ENCODE results near the gene CTBP2. TPM values are rescaled to one million over a fixed set of nuclear protein-coding genes. Genes with fewer than 3 reads are reported as not detected.
"Not testable (repeated sequence)": the region's sequence is repeated elsewhere in the genome, so short reads cannot be mapped to it uniquely, and the experiment has no call there.

The CTBP2 gene
- total RNA-seq, 8 experiments from 2014 or later: 29.4 to 90.0 (median 44.8) TPM

DNA sequence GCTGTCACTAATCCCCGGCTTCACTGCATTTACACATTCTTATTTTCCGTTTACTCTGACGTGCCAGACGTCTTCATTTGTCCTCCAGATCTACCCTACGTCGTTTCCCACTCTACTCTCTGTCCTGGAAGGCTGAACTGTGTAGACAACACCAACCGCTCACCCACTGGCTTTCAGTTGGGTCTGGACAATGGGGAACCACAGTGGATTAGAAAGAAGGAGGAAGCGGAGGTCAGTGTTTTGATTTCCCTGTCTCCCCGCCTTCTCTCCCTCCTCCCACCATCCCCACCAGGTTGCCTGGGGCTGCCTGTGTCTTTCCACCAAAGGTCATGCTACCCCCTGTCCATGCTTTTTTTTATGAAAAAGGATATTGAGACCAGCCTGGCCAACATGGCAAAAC is 14.0 kb upstream of the CTBP2 start:
- 20 to 100% (median 72%) methylated on average over 1 to 7 of the region's 9 CpGs; no CpG with 5 or more reads in 4 of the 10 experiments for WGBS, 10 experiments
- H3K4me1 ChIP-seq (replicated peaks in 1 of 2): peaks cover 0 to 6% of the 10 kb centered on the region in 2 donors
- peak in 1 of 8 experiments; percentile 81 for ATAC-seq (replicated peaks in 6 of 8)
- in situ Hi-C loops (cut with MboI; ENCODE audit: low pct_unique_long_range_greater_than_20kb in 2 of 9, low sequenced_read_pairs in 9 of 9, unreplicated experiment in 9 of 9): loop anchor here in 1 of 9 experiments (25.0 kb wide), 2 partner anchors 163 to 538 kb away; partner anchors contain the start of gene EDRF1
- no peak overlapping the region for H3K4me3 ChIP-seq
- H3K27ac ChIP-seq: no peak overlapping the region

DNA sequence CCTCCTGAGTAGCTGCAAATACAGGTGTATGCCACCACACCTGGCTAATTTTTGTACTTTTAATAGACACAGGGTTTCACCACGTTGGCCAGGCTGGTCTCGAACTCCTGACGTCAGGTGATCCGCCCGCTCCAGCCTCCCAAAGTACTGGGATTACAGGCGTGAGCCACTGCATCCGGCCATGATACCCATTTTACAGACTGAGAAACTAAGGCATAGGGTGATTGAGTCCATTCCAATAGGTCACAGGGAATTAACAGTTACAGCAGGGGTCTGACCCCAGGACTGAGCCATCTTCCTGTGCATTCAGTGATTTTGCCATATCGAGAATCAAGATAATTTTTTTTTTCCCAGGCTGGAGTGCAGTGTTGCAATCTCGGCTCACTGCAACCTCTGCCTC is 12.3 kb upstream of the CTBP2 start:
- H3K4me3 ChIP-seq: no peak overlapping the region
- ATAC-seq (replicated peaks in 6 of 8): no peak
- in situ Hi-C loops (cut with MboI; ENCODE audit: low pct_unique_long_range_greater_than_20kb in 2 of 9, low sequenced_read_pairs in 9 of 9, unreplicated experiment in 9 of 9): loop anchor here in 1 of 9 experiments (25.0 kb wide), 2 partner anchors 165 to 540 kb away; partner anchors contain the start of gene EDRF1
- H3K27ac ChIP-seq: no peak overlapping the region
- WGBS, 10 experiments: 33 to 100% (median 90%) methylated on average over 1 to 9 of the region's 9 CpGs; no CpG with 5 or more reads in 3 of the 10 experiments
- peaks cover 0 to 6% of the 10 kb centered on the region in 2 donors for H3K4me1 ChIP-seq (replicated peaks in 1 of 2)

DNA sequence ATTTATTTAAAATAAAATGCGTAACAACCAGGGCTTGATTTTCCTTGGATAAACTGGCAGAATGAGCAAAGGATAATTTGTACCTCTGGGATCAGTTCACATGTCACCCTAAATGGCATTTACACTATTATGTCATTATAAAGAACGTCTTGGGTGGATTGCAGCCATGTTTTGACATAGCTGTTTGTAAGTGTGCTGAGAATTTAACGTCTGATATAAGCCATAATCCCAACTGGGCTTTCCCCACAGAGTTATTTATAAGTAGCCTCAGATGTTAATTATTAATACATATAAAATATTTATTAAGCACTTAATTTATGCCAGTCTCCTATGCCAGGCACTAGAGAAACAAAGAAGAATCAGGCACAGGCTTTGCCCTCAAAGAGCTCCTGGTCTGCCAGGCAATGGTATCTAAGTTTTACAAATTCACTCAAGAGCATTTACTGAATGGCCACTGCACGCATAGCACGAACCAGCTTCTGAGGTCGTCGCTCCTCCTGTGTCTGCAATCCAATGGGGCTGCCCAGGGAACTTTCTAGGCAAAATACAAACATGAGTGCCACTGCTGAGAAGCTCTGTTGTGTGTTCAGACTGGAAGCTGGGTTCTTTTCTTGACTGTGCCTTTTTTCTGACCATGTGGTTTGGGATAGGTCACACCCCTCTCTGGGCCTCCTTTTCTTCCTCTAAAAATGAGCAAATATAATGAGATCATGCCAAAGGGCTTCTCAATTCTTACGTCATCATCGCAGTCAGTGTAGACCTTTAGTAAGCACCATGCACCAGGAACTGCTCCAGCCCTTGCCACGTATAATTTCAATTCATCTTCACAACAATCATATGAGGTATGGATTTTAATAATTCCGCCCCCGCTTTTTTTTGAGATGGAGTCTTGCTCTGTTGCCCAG is 11.3 kb upstream of the CTBP2 start:
- Histone ChIP-seq H3K4me1 (replicated peaks in 1 of 2) (peaks cover 0 to 6% of the 10 kb centered on the region in 2 donors), H3K4me3 (no peak overlapping the region), H3K27ac (no peak overlapping the region)
- peak in 5 of 8 experiments; percentile 46 to 87 (median 67) for ATAC-seq (replicated peaks in 6 of 8)
- WGBS, 10 experiments: 46 to 92% (median 62%) methylated on average over 3 to 9 of the region's 12 CpGs
- in situ Hi-C loops (cut with MboI; ENCODE audit: low pct_unique_long_range_greater_than_20kb in 2 of 9, low sequenced_read_pairs in 9 of 9, unreplicated experiment in 9 of 9): loop anchor here in 1 of 9 experiments (25.0 kb wide), 2 partner anchors 166 to 541 kb away; partner anchors contain the start of gene EDRF1

DNA sequence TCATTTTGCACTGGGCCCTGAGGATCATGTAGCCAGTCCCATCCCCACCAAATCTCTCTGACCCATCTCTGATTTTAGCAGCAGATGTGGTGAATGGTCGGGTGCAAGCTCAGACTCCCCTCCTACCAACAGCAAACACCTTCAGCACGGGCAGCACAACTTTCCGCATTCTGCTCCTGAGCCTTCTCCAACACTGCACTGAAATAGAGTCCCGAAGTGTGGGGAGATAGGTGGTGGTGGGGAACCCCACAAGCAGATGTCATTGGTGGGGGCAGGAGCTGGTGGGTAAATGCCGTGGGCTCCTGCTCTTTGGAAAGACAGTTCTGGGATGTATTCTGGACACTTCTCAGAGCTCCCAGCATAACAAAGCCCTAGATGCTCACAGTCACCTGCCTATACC is 9.6 kb upstream of the CTBP2 start:
- peaks cover 0 to 6% of the 10 kb centered on the region in 2 donors for H3K4me1 ChIP-seq (replicated peaks in 1 of 2)
- H3K4me3 ChIP-seq: no peak overlapping the region
- no peak for ATAC-seq (replicated peaks in 6 of 8)
- no peak overlapping the region for H3K27ac ChIP-seq
- in situ Hi-C loops (cut with MboI; ENCODE audit: low pct_unique_long_range_greater_than_20kb in 2 of 9, low sequenced_read_pairs in 9 of 9, unreplicated experiment in 9 of 9): loop anchor here in 1 of 9 experiments (25.0 kb wide), 2 partner anchors 167 to 542 kb away; partner anchors contain the start of gene EDRF1
- WGBS, 10 experiments: 0 to 100% (median 86%) methylated on average over 1 to 3 of the region's 5 CpGs; no CpG with 5 or more reads in 6 of the 10 experiments

DNA sequence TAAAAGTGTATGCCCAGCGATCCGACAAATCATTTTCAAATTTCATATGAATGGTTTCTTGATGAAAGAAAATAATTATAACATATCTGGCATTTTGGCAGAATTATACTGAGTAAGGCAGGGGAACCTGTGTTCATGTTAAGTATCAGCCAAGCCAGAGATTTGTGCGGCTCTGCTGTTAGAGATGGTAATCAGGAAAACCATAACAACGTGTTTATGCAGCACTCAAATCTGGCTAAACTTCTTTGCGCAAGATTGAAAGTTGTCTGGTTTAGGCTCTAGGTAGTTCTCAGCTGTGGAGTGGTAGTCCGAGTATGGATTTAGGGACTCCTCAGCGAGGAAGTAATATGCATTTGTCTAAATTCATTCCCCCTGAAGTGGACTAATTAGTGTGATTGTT is 8.9 kb upstream of the CTBP2 start:
- Histone ChIP-seq H3K4me1 (replicated peaks in 1 of 2) (peaks cover 0 to 6% of the 10 kb centered on the region in 2 donors), H3K27ac (no peak overlapping the region), H3K4me3 (no peak overlapping the region)
- WGBS, 10 experiments: 58 to 100% (median 87%) methylated on average over 2 to 7 of the region's 7 CpGs
- in situ Hi-C loops (cut with MboI; ENCODE audit: low pct_unique_long_range_greater_than_20kb in 2 of 9, low sequenced_read_pairs in 9 of 9, unreplicated experiment in 9 of 9): loop anchor here in 1 of 9 experiments (25.0 kb wide), 2 partner anchors 168 to 543 kb away; partner anchors contain the start of gene EDRF1
- no peak for ATAC-seq (replicated peaks in 6 of 8)

DNA sequence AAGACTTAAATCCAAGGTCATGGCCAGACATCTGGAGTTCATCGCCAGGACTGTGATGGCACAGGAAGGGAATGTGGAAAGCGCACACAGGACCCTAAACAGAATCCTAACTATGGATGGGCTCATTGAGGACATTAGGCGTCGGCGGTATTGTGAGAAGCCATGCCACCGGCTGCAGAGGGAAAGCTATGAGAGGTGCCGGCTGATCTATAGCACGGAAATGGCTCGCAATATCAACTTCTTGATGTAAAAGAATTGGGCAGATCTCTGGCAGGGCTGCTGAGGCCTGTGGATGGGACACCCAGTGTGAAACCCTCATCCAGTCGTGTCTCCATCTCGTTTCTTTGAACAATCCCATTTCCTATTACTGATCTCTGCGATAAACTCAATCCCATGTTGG is 6.3 kb upstream of the CTBP2 start:
- 81 to 100% (median 93%) methylated on average over 1 to 10 of the region's 12 CpGs; no CpG with 5 or more reads in 2 of the 10 experiments for WGBS, 10 experiments
- in situ Hi-C loops (cut with MboI; ENCODE audit: low pct_unique_long_range_greater_than_20kb in 2 of 9, low sequenced_read_pairs in 9 of 9, unreplicated experiment in 9 of 9): loop anchor here in 1 of 9 experiments (25.0 kb wide), 2 partner anchors 171 to 546 kb away; partner anchors contain the start of gene EDRF1
- H3K4me3 ChIP-seq: no peak overlapping the region
- ATAC-seq (replicated peaks in 6 of 8): no peak
- no peak overlapping the region for H3K27ac ChIP-seq
- H3K4me1 ChIP-seq (replicated peaks in 1 of 2): peaks cover 8 to 12% of the 10 kb centered on the region in 2 donors

DNA sequence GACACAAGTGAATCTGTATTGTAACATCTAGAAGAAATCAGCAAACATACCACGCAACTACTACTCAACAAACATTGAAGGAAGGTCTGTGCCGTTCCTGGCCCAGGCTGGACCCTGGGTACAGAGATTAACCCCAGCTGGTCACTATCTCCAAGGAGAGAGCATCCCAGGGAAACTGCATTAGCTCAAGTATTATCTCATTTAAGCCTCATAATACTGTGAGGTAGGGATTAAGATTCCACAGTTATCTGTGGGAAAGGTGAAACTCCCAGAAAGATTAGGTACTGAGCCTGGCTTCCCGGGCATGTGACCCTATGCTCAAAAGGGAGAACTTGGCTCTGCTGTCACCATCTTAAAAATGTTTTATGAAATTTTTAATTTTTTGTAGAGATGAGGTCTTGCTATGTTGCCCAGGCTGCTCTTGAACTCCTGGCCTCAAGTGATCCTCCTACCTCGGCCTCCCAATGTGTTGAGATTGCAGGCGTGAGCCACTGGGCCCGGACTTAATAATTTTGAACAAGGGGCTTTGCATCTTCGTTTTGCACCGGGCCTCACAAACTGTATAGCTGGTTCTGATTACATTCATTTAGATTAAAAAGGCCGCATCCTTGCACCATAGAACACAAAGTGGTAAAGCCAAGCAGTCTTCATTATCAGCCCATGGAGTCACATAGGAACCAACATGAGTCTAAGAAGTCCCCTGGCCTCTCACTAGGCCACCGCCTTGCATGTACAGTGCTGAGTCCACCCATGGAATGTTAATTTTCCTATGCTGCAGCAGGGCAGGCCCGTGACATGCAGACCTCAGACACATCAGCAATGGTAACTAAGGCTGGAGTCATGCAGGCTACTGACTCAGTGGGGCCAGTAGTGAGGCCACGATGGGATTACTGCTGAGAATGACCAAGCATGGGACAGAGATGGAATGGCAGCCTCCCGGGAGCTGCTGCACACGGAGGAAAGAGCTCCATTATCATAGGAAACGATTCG is 5.5 kb upstream of the CTBP2 start:
- Histone ChIP-seq H3K4me1 (replicated peaks in 1 of 2) (peaks cover 8 to 9% of the 10 kb centered on the region in 2 donors), H3K4me3 (no peak overlapping the region), H3K27ac (no peak overlapping the region)
- in situ Hi-C loops (cut with MboI; ENCODE audit: low pct_unique_long_range_greater_than_20kb in 2 of 9, low sequenced_read_pairs in 9 of 9, unreplicated experiment in 9 of 9): loop anchor here in 1 of 9 experiments (25.0 kb wide), 2 partner anchors 171 to 546 kb away; partner anchors contain the start of gene EDRF1
- peak in 3 of 8 experiments; percentile 27 to 89 (median 82) for ATAC-seq (replicated peaks in 6 of 8)
- WGBS, 10 experiments: 49 to 100% (median 84%) methylated on average over 1 to 11 of the region's 16 CpGs; no CpG with 5 or more reads in 2 of the 10 experiments

DNA sequence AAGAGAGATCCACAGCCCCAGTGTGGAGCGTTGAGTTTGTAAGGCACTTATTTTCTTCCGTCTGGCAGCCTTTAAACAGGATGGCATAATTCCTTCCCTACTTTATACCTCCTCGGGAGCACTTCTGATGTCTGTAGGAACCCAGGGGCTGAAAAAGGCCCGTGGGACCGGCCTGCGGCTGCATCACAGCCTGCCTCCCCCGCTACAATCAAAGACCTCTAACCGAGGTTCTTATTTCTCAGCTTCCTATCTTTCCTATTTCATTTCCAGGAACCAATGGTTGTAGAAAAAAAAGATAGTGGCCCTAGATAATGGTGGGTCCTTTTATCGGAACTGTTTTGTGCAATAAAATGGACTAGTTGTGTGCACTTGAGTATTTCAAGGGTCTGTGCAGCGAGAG is 4.1 kb upstream of the CTBP2 start:
- Histone ChIP-seq H3K4me1 (replicated peaks in 1 of 2) (peaks cover 8 to 9% of the 10 kb centered on the region in 2 donors), H3K4me3 (no peak overlapping the region), H3K27ac (no peak overlapping the region)
- ATAC-seq (replicated peaks in 6 of 8): no peak
- in situ Hi-C loops (cut with MboI; ENCODE audit: low pct_unique_long_range_greater_than_20kb in 2 of 9, low sequenced_read_pairs in 9 of 9, unreplicated experiment in 9 of 9): loop anchor here in 1 of 9 experiments (25.0 kb wide), 2 partner anchors 173 to 548 kb away; partner anchors contain the start of gene EDRF1
- 79 to 100% (median 99%) methylated on average over 1 to 9 of the region's 10 CpGs for WGBS, 10 experiments

DNA sequence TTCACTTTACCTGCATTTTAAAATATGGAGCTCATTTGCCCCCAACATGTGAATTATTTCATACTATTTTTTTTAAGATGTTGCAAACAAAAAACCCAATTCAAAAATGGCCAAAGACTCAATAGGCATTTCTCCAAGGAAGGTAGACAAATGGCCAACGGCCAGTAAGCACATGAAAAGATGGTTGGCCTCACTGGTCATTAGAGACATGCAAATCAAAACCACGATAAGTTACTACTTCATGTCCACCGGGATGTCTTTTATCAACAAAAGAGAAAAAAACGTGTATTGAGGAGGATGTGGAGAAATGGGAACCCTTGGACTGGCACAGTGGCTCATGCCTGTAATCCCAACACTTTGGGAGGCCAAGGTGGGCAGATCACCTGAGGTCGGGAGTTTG is 3.4 kb upstream of the CTBP2 start:
- no peak for ATAC-seq (replicated peaks in 6 of 8)
- WGBS, 10 experiments: 71 to 100% (median 89%) methylated on average over 1 to 5 of the region's 5 CpGs; no CpG with 5 or more reads in 1 of the 10 experiments
- in situ Hi-C loops (cut with MboI; ENCODE audit: low pct_unique_long_range_greater_than_20kb in 2 of 9, low sequenced_read_pairs in 9 of 9, unreplicated experiment in 9 of 9): loop anchor here in 1 of 9 experiments (25.0 kb wide), 2 partner anchors 173 to 548 kb away; partner anchors contain the start of gene EDRF1
- H3K4me3 ChIP-seq: no peak overlapping the region
- peaks cover 8 to 9% of the 10 kb centered on the region in 2 donors for H3K4me1 ChIP-seq (replicated peaks in 1 of 2)
- no peak overlapping the region for H3K27ac ChIP-seq

DNA sequence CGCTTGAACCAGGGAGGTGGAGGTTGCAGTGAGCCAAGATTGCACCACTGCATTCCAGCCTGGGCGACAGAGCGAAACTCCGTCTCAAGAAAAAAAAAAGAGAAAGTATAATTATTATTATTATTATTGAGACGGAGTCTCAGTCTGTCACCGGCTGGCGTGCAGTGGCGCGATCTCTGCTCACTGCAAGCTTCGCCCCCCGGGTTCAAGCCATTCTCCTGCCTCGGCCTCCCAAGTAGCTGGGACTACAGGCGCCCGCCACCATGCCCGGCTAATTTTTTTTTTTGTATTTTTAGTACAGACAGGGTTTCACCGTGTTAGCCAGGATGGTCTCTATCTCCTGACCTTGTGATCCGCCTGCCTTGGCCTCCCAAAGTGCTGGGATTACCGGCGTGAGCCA is 2.9 kb upstream of the CTBP2 start:
- in situ Hi-C loops (cut with MboI; ENCODE audit: low pct_unique_long_range_greater_than_20kb in 2 of 9, low sequenced_read_pairs in 9 of 9, unreplicated experiment in 9 of 9): loop anchor here in 1 of 9 experiments (25.0 kb wide), 2 partner anchors 174 to 549 kb away; partner anchors contain the start of gene EDRF1
- not testable (repeated sequence) for H3K4me3 ChIP-seq; H3K27ac ChIP-seq; ATAC-seq (replicated peaks in 6 of 8); H3K4me1 ChIP-seq (replicated peaks in 1 of 2)
- 92 to 100% (median 100%) methylated on average over 2 to 16 of the region's 19 CpGs; no CpG with 5 or more reads in 2 of the 10 experiments for WGBS, 10 experiments

DNA sequence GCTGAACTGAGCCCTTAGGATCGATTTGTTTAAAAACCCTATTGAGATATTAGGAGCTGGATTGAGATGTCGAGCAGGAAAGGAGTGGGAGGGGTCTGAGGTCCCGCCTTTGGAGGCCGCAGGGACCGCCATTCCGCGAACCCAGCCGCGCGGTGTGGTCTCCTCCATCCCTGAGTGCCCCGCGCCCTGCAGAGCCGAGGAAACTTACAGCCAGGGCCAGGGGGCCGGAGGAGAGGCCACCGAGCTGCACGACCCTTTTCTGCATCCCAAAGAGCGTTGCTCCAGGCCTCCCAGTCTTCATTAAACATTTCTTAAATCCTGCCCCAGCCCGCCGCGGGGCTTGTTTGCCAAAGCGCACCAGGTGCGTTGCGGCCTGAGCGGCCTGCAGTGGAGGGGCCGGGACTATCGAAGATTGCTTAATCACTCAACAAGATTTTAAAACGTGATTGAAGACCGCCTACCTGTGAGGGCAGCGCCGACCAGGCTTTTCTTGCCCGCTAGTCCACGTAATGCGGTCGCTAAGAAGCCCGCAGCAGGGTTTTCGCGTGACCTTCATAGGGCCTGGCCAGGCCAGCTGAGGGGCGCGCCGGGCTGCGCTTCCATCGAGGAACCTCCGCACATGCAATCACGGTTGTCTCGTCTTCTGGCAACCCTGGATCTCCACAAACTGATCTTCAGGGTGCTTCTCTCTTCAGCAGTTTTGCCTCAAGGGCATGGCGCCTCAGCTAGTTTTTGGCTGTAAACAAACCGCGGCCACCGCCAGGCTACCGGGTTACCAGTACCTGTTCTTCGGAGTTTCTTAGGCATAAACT is 2.0 kb upstream of the CTBP2 start:
- Histone ChIP-seq H3K4me3 (peak overlapping the region; percentile 84 to 99 (median 95)), H3K4me1 (replicated peaks in 1 of 2) (peaks cover 8 to 9% of the 10 kb centered on the region in 2 donors), H3K27ac (peak overlapping the region; percentile 91 to 97)
- ATAC-seq (replicated peaks in 6 of 8): no peak
- 0 to 100% (median 57%) methylated on average over 1 to 22 of the region's 51 CpGs; no CpG with 5 or more reads in 2 of the 10 experiments for whole genome bisulfite sequencing, 10 experiments
- in situ Hi-C loops (cut with MboI; ENCODE audit: low pct_unique_long_range_greater_than_20kb in 2 of 9, low sequenced_read_pairs in 9 of 9, unreplicated experiment in 9 of 9): loop anchor here in 1 of 9 experiments (25.0 kb wide), 2 partner anchors 175 to 550 kb away; partner anchors contain the start of gene EDRF1
